Stimulated activated CD4-positive, alpha-beta T cell treated with anti-CD3 and anti-CD28 coated beads, Interleukin-15, amount 100 ng/mL, for 24 hours (primary cell): ENCODE results near the gene CCDC148.
"Not testable (repeated sequence)": the region's sequence is repeated elsewhere in the genome, so short reads cannot be mapped to it uniquely, and the experiment has no call there.

Source experiments
- DNase-seq: peaks from one replicate; pipeline ENCODE4 v3.0.0-alpha.2; 2020

Gene CCDC148

DNA sequence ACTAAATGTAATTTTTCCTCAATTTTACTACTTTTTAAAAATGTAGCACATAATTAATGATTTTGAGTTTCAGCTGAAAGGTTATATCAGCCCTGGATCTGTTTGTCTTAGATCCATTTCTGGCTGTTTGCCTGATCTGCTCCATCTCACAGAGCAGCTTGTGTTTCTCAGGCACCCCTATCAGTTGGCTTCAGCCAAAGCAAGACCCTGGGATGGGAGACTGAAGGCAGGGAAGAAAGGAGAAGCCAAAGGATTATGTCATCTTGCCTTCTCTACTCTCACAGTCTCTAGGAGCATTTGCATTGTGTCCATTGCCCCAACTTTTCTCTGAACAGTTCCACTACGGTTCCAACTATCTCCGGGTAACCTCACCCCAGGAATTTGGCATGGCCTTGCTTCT, 110.5 kb downstream of the CCDC148 start:
- DNase-seq = no peak

- no peak for DNase-seq
These were observed 117.0 kb downstream of the CCDC148 start for GRCh38 chr2:158339513-158339912.

- DNase-seq = no peak
These were observed 119.5 kb downstream of the CCDC148 start for GRCh38 chr2:158337018-158337417.

DNA sequence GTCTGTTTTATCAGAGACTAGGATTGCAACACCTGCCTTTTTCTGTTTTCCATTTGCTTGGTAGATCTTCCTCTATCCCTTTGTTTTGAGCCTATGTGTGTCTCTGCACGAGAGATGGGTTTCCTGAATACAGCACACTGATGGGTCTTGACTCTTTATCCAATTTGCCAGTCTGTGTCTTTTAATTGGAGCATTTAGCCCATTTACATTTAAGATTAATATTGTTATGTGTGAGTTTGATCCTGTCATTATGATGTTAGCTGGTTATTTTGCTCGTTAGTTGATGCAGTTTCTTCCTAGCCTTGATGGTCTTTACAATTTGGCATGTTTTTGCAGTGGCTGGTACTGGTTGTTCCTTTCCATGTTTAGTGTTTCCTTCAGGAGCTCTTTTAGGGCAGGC, 124.8 kb downstream of the CCDC148 start:
- not testable (repeated sequence) for DNase-seq

- DNase-seq = no peak
These were observed 130.7 kb downstream of the CCDC148 start for GRCh38 chr2:158325782-158326340.

GRCh38 chr2:158325031-158325781, 131.3 kb downstream of the CCDC148 start:
- no peak for DNase-seq

- no peak for DNase-seq
These were observed 133.2 kb downstream of the CCDC148 start for GRCh38 chr2:158323381-158323780.

GRCh38 chr2:158321264-158321663, 135.3 kb downstream of the CCDC148 start:
- DNase-seq = no peak

GRCh38 chr2:158319269-158319668, 137.3 kb downstream of the CCDC148 start:
- no peak for DNase-seq

DNA sequence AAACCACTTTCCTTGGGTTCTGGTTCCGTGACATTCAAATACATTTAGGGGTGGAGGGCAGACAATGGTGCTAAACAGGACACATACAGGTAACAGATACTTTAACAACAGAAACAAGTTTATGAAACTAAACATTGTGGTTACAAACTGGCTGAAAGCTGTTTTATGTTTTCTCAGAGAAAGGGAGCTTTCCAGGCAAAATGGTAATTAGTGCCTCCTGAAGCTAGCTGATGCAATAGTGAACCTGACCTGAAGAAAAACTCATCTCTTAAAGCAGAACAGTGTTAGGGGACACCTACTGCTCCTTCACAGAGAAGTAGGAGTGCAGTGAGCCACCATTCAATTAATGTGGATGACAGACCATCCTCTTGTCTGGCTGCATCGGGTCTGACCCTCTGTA, 138.9 kb downstream of the CCDC148 start:
- DNase-seq = no peak

DNA sequence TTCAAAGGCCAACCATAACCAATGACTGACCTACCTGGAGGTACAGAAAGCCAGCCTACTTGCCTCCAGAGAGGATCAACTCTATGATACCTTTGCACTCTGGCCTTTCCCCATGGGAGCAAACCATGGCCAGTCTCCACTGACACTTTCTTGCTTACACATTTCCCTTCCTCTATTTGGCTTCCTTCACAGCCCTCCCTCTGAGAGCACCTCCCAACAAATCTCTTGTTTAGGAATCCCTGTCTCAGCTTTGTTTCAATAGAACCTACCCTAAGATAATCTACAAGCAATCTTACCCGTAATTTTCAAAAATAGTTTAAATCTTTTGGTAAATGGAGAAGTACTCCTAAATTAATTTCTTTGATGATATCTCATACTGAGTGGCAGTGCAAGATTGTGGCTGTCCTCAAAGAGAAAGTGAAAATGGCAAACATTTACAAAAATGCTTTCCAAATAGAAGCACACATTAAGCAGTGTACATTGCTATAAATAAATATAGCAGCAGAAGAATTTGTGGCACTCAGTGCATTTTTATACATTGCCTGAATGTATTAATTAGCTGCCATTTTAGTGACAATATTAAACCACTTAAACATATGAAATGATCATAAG, 140.6 kb downstream of the CCDC148 start:
- no peak for DNase-seq

DNA sequence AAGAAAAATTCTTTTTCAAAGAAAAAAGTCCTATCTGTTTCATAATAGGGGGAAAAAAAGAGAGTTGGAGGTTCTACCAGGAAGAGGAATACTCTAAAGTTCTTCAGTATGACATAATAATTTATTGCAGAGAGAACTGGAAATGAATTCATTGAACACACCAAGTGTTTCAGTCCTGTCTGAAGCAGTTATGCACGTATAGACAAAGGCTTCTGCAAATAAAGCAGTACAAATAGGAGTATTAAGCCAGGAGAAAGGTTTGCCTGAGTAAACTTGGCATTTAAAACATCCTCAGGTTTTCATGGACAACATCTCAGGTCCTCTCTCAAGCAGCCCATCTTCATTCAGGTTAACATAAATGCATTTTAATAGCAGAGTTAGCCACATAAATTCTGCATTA, 141.6 kb downstream of the CCDC148 start:
- DNase-seq = no peak

GRCh38 chr2:158313734-158314133, 142.8 kb downstream of the CCDC148 start:
- no peak for DNase-seq

DNA sequence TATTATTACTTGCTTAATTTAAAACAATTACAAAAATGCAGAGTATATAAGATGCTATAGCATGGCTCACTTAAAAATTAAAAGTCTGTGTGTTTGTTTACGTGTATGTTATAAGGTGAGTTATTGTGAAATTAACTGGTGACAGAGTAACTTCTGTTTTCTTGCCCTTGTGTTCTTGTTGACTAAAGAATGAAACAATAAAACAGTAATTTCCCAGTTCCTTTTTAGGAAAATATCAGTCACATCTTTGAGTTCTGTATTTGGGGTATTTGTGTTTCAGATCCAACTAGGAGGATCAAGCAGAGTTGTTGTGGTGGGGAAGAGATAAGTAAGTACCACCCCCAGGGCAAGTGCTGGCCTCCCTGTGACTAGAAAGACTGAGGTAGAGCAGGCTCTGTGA, 143.6 kb downstream of the CCDC148 start:
- DNase-seq = no peak

- DNase-seq = not testable (repeated sequence)
These were observed 146.1 kb downstream of the CCDC148 start for GRCh38 chr2:158310407-158310806.

GRCh38 chr2:158305501-158305900, 151.1 kb downstream of the CCDC148 start:
- no peak for DNase-seq

GRCh38 chr2:158300394-158300793, 156.2 kb downstream of the CCDC148 start:
- DNase-seq = no peak

DNA sequence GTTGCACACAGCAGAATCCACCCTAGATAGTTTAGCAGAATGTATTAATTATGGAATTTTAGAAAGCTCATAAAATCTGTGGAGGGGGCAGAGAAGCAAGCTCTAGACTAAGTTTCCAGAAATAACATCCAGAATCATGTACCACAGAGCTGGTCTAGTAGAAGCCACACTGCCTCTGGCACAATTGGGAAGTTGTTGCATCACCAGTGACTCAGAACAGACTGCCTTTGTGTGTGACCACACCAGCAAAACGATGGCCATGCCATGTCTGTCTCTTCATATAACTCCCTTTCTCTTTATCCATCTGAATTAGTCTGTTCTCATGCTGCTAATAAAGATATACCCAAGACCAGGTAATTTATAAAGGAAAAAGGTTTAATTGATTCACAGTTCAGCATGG, 158.9 kb downstream of the CCDC148 start:
- no peak for DNase-seq

DNA sequence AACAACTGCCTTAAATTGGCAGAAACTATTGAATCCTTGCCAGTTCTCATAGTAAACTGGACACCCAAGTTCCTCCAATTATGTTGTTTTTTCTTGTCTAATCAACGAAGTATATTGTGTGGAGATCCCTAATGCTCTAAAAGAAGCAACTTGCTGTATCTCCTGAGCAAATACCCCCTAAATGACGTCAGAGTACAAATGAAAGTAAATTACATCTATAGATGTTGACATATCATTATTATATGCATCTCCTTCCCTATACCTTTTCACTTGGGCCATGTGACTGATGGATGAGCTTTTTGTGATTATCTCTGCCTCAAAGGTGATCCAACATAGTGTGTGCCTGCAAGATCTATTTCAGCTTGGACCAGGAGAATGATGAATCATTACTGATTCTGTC, 159.4 kb downstream of the CCDC148 start:
- no peak for DNase-seq

DNA sequence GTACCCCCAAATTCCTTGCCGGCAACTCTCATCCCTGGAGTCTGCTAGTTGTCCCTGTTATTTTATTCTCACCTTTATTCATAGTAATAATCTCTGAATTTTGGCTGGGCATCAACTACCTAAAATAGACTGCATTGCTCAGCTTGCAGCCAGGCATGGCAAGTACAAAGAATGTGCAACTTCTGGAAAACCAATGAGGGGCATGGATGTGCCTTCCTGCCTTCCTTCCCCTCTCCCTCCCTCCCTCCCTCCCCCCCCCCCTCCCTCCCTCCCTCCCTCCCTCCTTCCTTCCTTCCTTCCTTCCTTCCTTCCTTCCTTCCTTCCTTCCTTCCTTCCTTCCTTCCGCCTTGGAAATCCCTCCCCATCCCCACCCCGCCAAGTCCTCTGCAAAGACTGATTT, 162.8 kb downstream of the CCDC148 start:
- no peak for DNase-seq

DNA sequence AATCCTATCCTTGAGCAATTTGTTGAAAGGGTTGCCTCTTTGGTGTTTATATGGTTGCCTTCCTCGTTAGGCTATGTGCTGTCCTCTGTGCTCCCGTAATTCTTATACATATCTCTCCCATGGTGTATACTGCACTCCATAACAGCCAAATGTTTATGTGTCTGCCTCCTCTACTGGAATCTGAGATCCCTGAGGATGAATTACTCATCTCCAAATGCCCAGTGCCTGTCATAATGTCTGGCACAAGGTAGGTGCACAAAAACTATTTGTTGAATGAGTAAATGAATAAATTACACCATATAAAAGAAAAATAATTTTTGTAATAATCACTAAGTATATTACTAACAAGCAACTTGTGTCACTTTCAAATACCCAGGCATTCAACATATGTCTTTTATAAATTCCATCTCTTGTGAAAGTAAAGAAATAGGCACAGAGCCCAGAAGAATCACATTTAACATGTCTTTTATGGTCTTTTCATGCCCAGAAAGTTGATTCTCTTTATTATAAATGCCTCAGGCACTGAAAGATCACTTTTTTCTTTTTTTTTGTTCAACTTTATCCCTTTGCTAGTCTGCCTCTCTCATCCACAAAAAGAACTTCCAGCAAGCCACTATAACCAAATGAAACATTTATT, 164.9 kb downstream of the CCDC148 start:
- no peak for DNase-seq

DNA sequence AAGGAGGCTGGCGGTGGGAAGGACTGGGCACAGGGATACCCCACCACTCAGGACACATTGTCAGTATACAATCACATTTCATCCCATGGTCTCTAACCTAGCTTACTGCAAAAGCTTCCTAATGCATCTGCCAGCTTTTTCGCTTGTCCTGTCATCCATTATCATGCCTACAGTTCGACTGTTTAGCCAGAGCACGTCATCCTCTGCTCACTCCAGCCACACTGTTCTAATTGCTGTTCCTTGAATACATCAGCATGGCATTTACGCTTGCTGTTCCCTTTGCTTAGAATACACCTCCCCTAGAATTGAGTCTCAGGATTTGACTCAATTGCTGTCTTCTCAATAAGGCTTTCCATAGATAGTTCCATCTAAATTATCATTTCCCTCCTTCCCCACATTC, 166.3 kb downstream of the CCDC148 start:
- DNase-seq = no peak

DNA sequence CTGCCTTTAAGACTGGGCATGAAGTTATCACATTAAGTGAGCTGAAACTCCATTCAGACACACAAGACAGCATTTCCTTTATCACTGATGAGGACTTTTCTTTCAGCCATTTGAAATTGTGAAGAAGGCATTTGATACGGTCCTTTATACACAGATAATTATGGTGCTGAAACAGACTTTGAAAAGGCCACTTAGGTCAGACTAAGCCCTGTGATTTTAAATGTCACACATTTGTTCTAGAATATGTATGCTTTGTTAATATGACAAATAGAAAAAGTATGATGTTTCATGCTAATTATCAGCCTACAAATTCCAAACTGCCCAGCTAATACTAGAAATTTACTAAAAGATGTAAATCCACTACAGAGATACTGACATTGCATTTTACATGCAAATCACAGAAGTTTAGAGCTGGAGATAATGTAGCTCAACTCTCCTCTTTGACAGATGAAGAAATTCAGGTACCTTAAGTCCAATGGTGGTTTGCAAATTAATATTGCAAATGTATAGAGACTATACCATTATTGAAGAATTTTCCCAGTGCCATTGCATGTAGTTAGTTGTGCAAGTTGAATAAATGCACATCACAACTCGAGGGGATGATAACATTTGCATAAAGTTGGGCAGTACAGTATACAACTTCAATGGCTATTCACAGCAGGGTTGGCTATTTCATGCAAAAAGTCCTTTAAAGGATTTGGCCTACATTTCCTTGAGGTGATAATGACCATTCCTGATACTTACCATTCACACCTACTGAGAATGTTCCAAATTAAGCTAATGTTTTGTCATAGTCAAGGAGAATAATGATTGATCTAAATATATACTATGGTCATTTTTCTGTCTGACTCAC, 179.7 kb downstream of the CCDC148 start:
- no peak for DNase-seq
